Measurements from ENCODE around the gene RPP25L.

DNA sequence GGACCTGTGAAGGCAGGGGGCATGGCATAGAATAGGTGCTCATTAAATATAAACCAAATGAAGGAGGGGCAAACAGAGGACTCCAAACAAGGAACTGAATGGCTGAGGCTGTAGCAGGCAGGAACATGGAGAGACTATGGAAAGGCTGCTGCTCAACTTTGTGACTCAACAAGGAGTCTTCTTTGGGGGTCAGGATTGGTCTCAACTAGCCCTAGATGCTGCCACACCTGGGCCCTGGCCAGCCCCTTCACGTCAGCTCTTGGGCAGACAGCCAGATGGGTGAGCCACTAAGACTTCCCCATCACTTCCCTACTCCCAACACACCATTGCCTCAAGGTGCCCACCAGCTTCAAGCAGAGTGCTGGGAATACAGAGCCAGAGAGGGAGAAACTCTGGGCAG, 11.0 kb downstream of the RPP25L start:
- TF ChIP-seq, protein P1, sequence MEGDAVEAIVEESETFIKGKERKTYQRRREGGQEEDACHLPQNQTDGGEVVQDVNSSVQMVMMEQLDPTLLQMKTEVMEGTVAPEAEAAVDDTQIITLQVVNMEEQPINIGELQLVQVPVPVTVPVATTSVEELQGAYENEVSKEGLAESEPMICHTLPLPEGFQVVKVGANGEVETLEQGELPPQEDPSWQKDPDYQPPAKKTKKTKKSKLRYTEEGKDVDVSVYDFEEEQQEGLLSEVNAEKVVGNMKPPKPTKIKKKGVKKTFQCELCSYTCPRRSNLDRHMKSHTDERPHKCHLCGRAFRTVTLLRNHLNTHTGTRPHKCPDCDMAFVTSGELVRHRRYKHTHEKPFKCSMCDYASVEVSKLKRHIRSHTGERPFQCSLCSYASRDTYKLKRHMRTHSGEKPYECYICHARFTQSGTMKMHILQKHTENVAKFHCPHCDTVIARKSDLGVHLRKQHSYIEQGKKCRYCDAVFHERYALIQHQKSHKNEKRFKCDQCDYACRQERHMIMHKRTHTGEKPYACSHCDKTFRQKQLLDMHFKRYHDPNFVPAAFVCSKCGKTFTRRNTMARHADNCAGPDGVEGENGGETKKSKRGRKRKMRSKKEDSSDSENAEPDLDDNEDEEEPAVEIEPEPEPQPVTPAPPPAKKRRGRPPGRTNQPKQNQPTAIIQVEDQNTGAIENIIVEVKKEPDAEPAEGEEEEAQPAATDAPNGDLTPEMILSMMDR (IDR thresholded peaks at IDR 0.05), result no peak
- no peak for TF ChIP-seq POLR2A (IDR thresholded peaks at IDR 0.05)

Measured in esophagus squamous epithelium (tissue), 4 donors.